Measurements from ENCODE around the gene SGPP2.

The SGPP2 gene

GRCh38 chr2:222479859-222480258 is 55.5 kb downstream of the SGPP2 start:
- no peak for DNase-seq

- DNase-seq, result no peak
Observed at GRCh38 chr2:222480497-222480896, 56.2 kb downstream of the SGPP2 start.

- DNase-seq, result no peak
Observed at GRCh38 chr2:222481941-222482340, 57.6 kb downstream of the SGPP2 start.

GRCh38 chr2:222483513-222484039 is 59.2 kb downstream of the SGPP2 start:
- no peak for DNase-seq

GRCh38 chr2:222485367-222486211 is 61.2 kb downstream of the SGPP2 start:
- no peak for DNase-seq

DNA sequence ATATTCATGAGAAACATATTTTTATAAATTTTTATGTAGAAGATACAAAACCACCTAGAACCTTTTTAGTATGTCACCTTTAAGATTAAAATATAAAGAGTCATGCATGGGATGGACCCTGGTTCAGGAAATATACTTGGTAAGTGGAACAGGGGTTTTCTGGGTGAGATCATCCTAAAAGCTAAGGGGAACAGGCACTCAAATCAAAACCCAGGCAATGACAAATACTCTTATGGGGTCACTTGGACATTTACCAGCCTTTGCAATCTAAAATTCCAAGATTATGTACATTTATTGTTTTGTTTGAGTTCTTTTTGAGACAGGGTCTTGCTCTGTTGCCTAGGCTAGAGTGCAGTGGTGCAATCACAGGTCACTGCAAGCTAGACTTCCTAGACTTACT is 65.8 kb downstream of the SGPP2 start:
- DNase-seq, result no peak

- DNase-seq, result no peak
Observed at GRCh38 chr2:222492683-222493082, 68.3 kb downstream of the SGPP2 start.

GRCh38 chr2:222494104-222494739 is 69.9 kb downstream of the SGPP2 start:
- DNase-seq, result no peak

GRCh38 chr2:222495388-222495787 is 71.0 kb downstream of the SGPP2 start:
- DNase-seq, result no peak

- DNase-seq, result no peak
Observed at GRCh38 chr2:222499226-222499625, 74.9 kb downstream of the SGPP2 start.

- DNase-seq, result no peak
Observed at GRCh38 chr2:222504191-222504590, 79.8 kb downstream of the SGPP2 start.

- no peak for DNase-seq
Observed at GRCh38 chr2:222504719-222505118, 80.4 kb downstream of the SGPP2 start.

DNA sequence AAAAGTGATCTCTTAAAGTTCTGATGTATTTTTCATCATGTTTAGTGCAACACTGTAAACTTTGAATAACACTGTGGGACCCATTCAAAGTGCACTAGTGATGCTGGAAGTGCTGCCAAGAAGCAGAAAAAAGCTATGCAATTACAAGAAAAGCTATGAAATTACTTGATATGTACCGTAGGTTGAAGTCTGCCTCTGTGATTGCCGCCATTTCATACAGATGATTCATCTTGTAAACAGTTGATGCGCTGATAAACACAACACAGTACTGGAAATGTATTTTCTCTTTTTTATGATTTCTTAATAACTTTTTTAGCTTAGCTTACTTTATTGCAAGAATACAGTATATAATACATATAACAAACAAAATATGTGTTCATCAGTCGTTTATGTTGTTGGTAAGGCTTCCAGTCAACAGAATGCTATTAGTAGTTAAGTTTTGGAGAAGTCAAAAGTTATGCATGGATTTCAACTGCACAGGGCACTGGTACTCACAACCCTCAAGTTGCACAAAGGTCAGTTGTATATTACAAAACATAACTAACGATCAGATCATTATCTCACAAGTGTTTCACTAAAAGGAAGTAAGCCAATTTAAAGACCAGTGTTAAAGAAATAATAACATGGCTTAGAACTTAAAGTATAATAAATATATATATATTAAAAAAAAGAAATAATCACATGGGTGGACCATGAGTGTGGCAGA is 82.0 kb downstream of the SGPP2 start:
- DNase-seq, result no peak

DNA sequence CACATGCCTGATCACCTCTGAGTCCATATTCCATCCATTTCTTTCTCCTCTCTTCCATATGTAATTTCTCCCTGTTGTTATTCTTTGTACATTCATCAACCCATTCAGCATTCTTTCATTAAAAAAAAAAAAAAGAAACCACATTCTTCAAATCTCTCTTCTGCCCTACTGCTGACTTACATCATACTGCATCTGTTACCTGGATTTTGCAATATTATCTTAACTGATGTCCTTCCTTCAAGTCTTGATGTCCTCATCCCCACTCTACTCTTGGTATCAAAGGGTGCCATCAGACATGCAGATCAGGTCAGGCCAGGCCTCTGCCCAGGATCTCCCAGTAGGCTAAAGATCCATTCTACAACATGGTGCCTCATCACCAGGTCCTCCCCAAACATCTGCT is 90.6 kb downstream of the SGPP2 start:
- no peak for DNase-seq

DNA sequence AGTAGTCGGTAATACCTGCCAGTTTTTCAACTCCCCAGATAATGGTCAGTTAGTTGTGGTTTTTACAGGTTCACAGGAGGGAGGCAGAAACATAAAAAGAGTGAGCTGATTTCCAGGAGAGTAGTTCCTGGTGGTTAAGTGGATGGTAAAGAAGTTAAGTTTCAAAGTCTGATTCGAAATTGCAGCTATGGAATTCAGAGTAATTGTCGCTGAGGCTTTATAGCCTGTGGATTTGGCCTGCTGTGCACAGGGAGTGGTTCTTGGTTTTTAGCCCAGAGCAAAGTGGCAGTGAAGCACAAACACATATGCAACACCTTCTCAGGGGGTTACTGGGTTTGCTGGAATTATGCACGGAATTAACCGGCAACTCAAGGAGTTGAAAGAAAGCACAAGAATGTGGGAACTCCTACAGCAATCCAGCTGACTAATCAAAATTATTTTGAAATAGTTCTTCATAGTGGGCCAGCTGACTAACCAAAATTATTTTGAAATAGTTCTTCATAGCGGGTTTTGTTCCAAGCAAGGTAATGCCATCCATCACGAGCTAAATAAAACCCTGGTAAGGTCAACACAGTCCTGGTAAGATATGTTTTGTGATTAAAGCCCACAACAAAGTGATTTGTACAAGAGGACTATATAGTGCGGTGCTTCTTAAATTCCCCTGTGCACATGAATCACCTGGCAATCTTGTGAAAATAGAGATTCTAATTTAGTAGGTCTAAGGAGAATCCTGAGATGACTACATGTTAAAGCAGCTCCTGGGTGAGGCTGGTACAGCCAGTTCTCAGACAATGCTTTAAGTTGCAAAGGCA is 94.4 kb downstream of the SGPP2 start:
- no peak for DNase-seq

DNA sequence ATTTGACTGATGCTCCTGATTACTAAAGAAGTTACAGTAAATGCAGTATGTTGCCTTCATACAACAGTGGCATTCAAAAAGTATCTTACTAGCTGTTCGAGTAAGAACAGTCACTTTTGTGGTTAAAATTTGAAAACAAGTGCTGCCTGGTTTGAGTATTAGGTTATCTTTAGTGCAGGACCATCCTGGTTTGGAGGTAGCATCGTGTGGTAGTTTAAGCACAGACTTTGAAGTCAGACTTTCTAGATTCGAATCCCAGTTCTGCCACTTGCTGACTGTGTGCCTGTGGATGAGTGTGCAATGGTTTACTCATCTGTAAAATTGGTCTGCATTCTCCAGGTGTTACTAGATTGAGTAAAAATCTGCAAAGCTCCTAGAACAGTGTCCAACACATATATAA is 96.8 kb downstream of the SGPP2 start:
- no peak for DNase-seq

- DNase-seq, result no peak
Observed at GRCh38 chr2:222522082-222522481, 97.7 kb downstream of the SGPP2 start.

DNA sequence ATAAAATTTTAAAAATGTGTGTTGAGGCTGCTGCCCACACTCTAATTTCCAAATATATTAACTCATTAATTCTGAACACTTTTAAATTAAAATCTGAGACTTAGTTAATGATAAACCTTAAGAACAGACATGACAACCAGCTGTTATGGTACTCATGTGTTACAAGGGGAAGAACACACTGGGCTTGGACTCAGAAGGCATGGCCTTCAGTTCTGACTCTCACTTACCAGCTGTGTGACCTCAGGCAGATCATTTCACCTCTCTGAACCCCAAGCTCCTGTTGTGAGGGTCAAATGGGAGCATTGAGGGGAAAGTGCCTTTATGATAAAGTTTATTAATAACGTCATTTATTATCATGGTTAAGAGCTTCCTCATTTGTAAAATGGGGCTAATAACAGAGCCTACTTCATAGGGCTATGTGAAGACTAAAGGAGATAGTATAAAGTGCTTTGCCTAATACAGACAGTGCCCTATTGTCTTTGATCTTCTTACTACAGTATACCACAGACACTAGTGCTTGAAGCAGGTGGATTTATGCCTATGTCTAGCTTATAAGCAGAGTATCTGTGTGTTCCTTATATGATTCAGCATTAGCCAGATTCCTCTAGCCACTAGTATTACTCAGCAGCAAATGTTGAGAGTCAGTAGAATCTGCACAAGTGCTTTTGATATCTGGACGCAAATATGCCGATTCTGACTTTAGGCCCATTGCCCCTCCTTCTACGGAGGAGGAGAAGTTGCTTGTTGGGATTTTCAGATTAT is 99.6 kb downstream of the SGPP2 start:
- DNase-seq, result no peak

DNA sequence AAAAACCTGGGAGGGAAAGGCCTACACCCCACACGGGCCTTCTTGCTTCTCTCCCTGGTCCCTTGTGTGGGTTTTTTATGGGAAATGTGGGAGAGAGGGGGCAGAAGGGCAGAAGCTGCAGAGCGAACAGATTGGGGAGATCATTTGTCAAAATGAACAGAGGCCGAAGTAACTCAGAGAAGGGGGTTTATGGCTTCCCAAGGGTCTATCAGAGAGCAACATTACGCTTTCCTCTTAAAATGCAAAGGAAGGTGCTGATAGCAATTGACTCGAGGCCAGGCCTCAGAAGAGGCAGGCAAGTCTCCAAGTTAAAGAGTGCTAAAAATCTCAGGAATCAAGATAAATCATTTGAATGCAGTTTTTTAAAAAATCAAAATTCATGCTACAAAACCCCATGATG is 101.5 kb downstream of the SGPP2 start:
- DNase-seq, result no peak

GRCh38 chr2:222526480-222527277 is 102.3 kb downstream of the SGPP2 start:
- no peak for DNase-seq

- DNase-seq, result no peak
Observed at GRCh38 chr2:222532315-222532714, 108.0 kb downstream of the SGPP2 start.

Data from activated gamma-delta T cell treated with Interleukin-2 at 50 U/mL for 16 hours (primary cell).